HG03439 (cell line): ENCODE data around the gene LRRTM4.

Source experiments
- ATAC-seq: cut with Tn5 transposase; IDR thresholded peaks from one replicate; pipeline ENCODE4 v1.9.1; 2021; ENCODE audit warnings: mild to moderate bottlenecking, moderate library complexity; ENCODE audit not compliant: unreplicated experiment

Gene LRRTM4

DNA sequence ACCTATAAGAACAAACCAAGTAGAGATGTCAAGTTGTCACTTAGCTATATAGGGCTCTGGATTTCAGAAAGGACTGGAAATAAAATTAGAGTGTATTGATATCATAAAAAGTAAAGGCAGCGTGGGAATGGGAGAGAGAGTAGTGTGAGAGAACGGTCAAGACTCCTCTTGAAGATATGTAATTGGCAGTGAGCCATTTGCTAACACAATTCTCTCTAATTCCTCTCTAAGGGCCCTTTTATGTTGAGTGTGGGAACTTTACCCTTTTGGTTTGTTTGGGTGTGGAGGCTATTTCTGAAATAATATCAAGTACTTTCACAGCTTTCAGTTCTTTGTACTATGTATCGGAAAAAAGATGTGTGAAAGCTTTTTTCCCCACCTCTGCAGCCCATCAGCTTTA is 196.8 kb downstream of the LRRTM4 start:
- no peak for ATAC-seq

DNA sequence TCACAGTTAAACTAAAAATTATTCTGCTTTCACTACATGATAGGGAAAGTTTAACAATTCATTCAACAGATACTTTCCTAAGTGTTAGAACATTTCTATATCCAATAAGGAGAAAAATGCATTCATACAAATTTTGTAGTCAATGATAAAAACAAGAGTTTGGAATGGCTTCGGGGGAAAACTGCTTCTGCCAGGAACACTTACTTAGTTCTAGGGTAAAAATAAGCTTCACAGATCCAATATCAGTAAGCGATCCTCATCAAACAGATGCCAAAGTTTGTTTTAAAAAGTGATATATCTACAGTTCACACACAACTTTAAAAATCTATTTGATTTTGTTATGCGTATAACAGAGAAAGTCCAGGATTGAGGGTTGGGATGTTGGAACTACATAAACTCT is 199.7 kb downstream of the LRRTM4 start:
- no peak for ATAC-seq

DNA sequence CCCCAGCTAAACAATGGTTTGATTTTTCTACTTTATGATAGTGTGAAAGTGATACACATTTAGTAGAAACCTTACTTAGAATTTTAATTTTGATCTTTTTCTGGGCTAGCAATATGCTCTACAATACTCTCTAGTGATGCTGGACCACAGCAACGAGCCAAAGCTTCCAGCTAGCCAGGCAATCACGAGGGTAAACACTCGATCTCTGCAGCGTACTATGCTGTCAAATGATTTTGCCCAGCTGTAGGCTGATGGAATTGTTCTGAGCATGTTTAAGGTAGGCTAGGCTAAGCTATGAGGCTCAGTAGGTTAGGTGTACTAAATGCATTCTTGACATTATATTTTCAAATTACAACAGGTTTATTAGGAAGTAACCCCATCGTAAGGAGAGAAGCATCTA is 207.5 kb downstream of the LRRTM4 start:
- ATAC-seq: no peak

DNA sequence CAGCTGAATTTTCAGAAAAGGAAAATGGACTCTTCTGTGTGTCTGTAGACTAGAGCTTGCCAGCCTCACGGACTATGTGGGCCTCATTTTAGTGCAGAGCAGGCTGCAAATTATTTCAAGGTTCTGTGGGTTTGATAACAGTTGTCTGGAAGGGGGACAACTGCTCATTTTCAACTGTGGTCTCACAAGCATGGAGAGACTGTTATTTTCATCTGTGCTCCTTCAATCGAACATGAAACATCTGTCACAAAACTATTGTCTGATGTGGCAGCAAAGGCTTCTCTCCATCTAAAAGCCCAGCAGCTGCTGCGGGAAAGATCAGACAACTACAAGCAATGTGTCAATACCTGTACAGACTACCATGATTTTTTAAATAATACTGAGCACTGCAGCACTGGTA is 211.8 kb downstream of the LRRTM4 start:
- no peak for ATAC-seq

DNA sequence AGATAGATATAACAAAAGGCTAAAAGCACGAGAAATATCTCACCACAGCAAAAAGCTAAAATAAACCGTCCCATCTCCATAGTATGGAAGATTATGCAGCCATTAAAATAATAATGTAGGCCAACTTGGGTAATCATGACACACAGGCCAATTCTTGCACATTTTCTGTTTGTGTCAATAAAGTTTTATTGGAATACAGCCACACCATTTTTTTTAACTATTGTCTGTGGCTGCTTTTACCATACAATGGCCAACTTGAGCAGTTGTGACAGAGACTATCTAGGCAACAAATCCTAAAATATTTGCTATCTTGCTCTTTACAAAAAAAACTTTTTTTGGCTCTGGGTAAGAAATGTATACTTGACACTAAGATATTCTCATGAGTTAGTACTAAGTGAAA is 212.5 kb downstream of the LRRTM4 start:
- ATAC-seq: no peak

DNA sequence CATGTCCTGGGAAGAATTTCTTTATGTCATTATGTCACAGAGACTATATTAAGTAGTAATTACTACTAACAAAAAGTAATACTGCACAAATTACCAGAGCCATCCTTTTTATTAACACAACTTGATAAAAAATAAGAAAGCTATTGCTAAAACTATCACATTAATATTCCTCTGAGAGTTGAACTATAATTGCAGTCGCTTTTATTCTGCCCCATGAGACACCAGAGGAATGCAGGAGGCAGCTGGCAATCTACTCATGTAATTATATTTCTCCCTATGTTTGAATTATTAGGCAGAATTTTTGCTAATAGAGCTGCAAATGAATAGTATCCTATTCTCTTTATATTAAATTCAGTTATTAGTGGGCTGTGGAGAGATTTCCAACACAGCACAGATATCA is 220.7 kb downstream of the LRRTM4 start:
- ATAC-seq: no peak

DNA sequence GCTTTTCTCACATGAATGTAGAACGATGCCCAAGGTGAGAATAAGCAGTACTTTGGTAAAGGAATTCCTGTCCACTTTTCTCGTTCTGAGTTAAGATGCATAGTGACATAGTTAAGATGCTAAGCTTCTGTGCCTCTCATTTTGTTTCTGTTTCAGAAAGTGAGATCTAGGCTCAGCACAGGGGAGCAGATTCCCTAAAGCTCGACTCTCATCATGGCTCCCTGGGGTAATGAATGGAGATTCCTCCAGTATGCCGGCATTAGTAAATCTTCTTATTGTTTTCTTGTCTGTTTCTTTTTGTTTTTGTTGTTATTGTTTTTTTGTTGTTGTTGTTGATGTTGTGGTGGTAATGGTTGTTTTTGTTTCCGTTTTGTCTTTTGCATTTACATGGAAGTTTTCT is 225.4 kb downstream of the LRRTM4 start:
- no peak for ATAC-seq

DNA sequence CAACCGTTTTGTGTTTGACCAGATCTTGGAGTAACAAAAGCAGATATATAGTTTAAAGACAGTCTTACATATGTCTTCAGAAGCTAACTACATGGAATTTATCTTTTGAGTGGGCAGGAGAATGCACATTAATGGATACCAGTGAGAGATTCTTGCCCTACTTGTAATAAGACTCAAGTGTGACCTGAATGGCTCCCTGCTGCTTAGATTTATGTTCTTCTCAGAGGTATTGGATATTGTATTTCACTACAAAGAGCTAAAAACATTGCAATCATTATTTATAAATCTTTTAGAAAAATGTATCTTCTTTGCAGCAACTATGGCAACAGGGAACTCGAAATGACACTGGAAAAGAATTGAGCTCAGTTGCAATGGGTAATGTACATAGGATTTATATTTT is 227.7 kb downstream of the LRRTM4 start:
- ATAC-seq: no peak

DNA sequence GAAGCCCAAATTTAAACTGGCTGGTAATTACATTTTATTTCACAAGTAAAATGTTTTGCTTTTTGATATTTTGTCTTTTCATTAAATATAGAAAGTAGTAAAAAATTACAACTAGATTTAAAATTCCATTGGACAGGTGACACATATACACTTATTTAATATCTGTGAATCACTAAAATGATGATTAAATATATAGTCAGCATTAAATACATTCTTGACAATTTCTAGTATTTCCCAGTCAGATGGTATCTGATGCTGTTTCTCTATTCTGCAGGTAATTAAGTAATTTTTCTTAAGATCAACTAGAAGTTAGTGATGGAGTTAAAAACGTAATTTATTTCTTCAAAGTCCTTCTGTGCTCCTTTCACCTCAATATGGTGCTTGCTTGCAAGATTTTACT is 237.8 kb downstream of the LRRTM4 start:
- ATAC-seq: no peak

DNA sequence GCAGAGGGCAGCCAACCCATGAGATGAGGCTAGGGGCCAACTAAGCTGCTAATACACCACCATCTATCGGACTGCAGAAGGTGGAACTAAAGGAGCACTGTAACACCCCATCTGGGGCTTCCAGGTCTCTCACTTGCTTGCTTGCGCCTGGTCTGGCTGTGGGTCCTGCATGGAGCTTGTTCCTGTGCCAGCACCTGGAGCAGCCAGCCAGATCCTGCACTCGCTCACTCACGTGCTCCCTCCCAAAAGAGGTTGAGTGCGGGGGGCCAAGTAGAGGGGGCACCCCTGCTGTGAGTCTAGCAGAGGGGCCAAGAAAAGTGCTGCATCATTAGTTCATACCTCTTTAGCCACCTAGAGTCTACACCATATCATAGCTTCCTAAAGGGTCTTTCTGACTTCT is 250.9 kb downstream of the LRRTM4 start:
- ATAC-seq: no peak

DNA sequence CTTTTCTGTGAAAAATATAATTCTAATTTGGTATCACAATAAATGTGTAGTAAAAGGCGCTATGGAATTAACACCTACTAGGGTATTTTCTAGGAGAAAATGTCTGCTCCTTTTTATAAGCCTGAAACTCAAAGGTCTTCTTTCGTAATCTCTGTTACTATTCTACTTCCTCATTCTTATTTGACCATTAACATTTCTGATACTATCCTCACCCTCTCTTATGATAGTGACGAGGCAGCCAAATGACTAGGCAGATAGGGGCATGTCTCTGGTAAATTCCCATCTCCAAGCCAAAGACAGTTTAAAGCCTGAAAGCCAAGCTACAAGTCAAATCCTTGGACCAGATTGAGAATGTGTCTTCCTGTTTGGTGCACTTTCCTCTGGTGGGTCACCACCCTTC is 251.7 kb downstream of the LRRTM4 start:
- ATAC-seq: no peak

DNA sequence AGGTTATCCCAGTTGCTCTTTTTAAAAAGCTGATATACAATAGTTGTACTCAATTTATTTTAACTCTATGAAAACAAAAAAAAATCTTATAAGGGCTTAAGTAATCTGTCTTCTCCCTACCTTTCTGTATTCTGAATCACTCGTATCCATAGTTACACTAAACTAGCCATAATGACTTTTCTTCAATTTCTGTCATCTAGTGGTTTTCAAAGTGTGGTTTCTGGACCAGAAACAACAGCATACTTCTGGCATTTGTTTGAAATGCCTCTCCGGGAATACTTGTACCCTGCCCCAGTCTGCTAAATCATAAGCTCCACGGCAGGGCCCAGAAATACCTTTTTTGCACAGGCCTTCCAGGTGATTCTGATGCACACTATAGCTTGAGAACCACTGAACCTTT is 253.6 kb downstream of the LRRTM4 start:
- ATAC-seq: no peak

DNA sequence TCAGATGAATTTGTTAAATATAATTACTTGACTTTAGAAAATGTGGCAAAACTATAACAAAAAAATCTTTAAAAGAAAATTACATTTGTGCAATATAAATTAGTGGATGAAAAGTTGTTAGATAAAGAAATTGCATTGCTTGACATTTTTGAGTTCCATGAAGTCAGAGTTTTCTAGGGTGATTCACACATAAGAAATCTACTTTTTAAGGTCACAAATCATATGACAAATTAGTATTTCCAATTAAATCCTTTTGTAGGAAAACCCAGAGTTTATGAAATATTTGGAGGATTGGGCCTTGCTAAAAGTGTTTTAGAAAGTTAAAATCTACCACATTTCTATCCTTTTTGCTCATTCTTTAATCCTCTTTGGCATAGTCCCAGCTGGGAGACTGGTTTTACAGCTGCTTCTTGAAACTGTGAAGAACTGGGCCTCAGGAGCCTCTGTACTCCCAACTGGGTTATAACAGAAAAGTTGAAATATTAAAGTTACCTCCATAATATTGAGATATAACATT is 289.2 kb downstream of the LRRTM4 start:
- ATAC-seq: no peak

DNA sequence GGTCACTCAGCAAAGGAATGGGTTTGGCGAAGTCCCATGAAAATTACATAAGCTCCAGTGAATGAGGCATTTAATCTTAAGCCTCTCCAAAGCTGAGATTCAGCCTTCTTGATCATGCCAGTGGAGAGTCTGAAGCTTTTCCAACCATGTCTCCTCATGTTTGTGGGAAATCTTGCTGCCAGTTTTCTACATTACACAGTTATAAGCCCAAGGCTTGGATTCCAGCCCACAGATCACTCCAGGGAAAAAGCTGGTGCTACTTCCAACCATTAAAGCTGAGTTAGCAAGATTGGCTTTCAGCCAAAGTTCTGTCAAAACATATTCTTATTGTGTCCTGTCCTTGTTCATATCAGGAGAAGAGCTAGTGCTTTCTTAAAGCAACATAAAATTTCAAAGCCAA is 293.8 kb downstream of the LRRTM4 start:
- ATAC-seq: no peak

DNA sequence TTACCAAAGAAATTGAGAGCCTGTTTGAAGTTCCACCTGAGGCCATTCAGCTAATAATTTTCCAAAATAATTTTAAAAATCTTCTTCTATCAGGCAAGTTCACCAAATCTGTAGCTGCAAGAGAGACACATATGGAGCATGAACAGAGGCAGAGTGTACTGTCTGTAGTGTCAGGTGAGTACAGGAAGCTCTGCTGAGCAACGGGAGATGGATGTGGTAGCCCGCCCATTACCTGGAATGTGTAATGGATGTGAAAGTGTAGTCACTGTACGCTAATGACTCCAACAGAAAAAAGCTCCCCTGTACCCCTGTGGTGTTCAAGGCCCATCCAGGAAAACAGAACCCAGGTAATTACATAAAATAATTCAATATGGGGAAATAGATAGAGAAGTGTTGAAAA is 311.5 kb downstream of the LRRTM4 start:
- no peak for ATAC-seq

DNA sequence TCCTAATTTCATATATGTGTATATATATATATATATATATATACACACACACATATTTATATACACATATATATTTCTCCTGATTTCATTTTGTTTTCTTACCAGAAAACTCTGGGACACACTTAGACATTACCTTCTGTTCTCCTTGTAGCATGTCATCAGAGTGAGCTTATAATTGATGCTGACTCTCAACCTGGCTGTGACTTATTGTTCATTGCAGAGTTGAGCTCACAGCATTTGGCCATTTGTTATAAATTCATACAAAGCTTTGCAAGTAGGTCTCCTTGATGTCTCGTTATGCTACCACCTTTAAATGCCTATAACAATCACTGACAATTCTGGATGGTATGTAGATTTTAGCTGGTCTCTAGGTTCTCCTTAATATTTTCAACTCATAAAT is 314.8 kb downstream of the LRRTM4 start:
- no peak for ATAC-seq

DNA sequence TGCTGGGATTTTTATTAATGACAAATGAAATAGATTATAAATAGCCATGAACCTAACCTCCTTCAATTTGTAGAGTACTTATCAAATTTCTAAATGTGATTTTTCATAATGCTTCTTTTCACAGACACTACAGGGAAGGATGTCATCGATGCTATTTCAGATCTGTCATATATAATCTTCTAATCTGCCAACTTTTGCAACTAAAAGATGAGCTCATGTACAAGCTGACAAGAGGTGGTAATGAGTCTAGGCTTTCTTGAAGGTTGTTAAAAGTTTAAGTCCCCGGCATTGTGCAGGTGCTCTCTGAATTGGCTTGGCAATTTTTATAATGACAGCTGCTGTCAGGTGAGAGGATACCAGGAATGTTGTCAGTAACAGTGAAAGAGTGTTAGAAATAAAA is 320.4 kb downstream of the LRRTM4 start:
- ATAC-seq: no peak

DNA sequence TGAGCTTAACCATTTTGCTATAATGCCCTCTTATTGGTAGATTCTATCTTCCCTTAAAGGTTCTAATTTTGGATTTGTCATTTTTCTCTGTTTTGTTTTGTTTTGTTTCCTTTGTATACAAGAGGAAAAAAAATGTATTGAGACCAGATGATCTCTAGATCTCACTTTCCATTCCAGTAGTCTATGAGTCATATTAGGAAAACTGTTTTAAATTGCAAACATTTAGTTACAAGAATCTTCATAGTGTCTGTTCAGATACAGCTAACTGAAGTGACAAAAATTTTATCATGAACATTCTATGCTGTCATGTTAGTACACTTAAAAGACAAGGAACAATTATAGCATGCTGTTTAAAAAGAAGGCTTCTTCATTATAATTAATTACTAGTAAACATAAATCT is 322.8 kb downstream of the LRRTM4 start:
- ATAC-seq: no peak

DNA sequence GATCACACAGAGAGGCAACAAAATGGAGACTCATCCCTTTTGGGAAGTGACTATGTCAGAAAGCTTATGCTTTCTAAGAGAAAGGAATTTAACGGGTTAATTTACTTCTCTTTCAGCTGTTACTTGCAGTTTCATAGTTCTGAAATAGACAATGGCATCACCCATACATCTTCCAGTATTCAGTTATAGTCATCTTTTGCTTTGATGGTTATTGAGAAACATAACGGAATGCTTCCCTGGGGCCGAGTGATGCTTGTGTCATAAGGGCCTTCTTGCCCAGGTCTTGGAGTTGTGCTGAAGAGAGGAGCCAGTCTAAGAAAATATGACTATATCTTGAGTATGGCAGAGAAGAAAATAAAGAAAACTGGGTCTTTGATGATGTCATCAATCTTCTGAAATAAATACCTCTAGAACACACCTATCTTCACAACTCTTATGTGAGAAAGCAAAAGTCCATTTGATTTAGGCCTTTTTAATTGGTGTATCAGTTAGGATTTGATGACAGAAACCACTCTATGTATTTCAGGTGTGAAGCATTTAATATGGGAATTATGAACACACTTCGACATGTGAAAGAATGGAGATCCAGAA is 328.2 kb downstream of the LRRTM4 start:
- ATAC-seq: no peak

DNA sequence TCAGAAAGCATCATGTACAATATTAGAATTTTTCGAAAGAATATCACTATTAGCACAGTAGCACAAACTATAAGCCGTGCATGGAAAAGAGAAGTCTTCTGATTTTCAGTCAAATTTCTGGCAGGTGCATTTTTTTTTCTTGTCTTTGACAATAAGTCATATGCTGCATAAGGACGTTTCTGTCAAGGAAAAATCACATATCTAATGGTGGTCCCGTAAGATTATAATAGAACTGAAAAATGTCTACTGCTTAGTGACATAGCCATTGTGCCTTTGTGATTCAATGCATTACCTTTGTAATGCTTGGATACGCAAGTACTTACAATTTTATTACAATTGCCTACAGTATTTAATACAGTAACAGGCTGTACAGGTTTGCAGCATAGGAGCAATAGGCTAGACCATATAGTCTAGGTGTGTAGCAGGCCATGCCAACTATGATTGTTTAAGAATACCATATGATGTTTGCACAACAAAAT is 329.3 kb downstream of the LRRTM4 start:
- ATAC-seq: no peak

DNA sequence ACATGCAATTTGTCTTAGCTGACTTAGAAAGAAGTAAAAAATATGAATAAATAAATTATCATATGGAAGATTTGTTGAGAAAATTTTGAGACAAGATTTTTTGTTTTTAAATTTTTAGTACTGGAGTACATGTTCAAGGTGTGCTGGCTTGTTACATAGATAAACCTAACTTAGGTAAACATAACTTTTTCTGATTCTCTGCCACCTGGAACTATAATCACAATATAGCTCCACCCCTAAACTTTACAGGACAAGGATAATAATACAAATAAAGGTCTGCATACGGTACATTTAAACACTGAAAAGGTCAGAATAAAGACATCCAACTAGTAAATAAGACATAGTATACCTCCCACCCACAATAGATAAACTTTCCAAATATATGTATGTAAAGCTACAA is 330.5 kb downstream of the LRRTM4 start:
- no peak for ATAC-seq

DNA sequence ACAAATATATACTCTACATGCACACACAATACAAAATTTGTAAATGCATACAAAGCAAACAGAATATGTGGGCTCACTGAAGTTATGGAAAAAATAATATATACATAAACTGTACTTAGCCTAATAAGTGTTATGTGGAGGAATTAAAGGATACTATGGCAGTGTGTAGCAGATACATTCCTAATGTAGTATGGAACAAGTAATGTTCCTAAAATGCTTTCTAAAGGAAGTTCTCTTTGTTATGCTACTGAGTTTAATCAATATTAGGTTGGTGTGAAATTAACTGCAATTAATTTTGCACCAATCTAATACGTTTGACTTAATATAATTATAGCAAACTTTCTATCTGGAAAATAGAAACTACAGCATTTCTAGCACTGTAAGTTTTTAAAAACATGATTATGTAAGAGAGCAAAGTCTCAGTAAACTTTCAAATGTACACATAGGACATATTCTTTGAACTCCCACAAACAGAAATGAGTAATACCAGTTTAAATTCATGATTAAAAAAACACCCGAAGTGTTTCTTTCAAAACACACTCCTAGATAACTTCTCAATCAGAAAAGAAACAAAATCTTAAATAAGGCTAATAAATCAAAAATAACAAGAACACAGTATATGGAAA is 331.3 kb downstream of the LRRTM4 start:
- ATAC-seq: no peak

DNA sequence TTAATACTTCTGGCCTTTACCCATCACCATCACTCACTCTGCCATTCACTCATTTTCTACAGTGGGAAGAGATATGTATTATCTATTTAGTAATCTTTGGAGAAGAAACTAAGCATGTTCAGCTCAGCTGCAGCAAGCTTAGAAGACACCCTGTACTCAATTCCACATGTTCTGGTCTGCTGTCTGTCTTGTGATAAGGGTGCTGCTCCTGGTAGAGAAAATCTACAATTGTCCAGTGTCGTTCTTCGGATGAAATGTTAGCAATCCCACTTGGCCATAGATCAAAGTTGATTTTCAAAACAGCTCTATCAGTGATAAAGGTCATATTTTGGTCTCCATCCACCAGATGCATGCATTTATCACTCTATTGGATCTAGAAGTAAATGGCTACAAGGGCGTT is 337.1 kb downstream of the LRRTM4 start:
- no peak for ATAC-seq
